ENCODE measurements around the gene ENTR1. TPM values are rescaled to one million over a fixed set of nuclear protein-coding genes. Genes with fewer than 3 reads are reported as not detected.

Gene ENTR1
- total and polyA plus RNA-seq, 2 of the 13 experiments (the other 11 are each of a cell fraction or from before 2014, with no cell fraction given): 70.1 to 76.4 TPM

GRCh38 chr9:136411378-136411777, 964 bp upstream of the ENTR1 start:
- intact Hi-C loops (cut with micrococcal nuclease; ENCODE audit: unreplicated experiment) (no loop called here), in situ Hi-C loops (cut with HindIII; ENCODE audit: extremely low pct_ligation_motif_present, low pct_unique_long_range_greater_than_20kb) (no loop called here)
- Histone ChIP-seq H3K4me2 (ENCODE audit: low read depth, low read length) (peak overlapping the region; percentile 91), H3K9ac (ENCODE audit: insufficient read depth, low read depth, low read length) (peak overlapping the region; percentile 89), H3K36me3 (replicated peaks in 1 of 2; ENCODE audit: control insufficient read depth in 1 of 2, insufficient read depth in 2 of 2, low read length in 2 of 2) (peaks cover 25 to 49% of the 10 kb centered on the region in 2 experiments), H2AFZ (ENCODE audit: low read length) (no peak overlapping the region), H3K79me2 (ENCODE audit: insufficient read depth, low read length) (peaks cover 49% of the 10 kb centered on the region), H4K20me1 (ENCODE audit: insufficient read depth, low read length) (peaks cover 8% of the 10 kb centered on the region), H3K4me3 (replicated peaks in 1 of 3; ENCODE audit: insufficient read depth in 1 of 3, low read depth in 2 of 3, low read length in 3 of 3) (peak overlapping the region; percentile 69 to 99 (median 89)), H3K27ac (ENCODE audit: extremely low read length, insufficient read depth, low read length) (peak overlapping the region; percentile 65), H3K4me1 (ENCODE audit: insufficient read depth, low read length) (peaks cover 36% of the 10 kb centered on the region), H3K9me3 (ENCODE audit: low read length) (no peaks in the 10 kb centered on the region), H3K27me3 (ENCODE audit: control insufficient read depth in 1 of 2, insufficient read depth in 2 of 2, low read length in 2 of 2) (no peaks in the 10 kb centered on the region; a peak in 1 of 5 replicates)
- ATAC-seq: no peak
- TF ChIP-seq TIGD3 (CRISPR knock-in tag; IDR thresholded peaks at IDR 0.05; ENCODE audit: borderline replicate concordance) (no peak), ZNF33A (CRISPR knock-in tag; IDR thresholded peaks at IDR 0.05; ENCODE audit: borderline replicate concordance) (no peak), SCMH1 (CRISPR knock-in tag; IDR thresholded peaks at IDR 0.05; ENCODE audit: borderline replicate concordance) (no peak), ZSCAN21 (CRISPR knock-in tag; IDR thresholded peaks at IDR 0.05; ENCODE audit: borderline replicate concordance) (no peak), ZNF570 (CRISPR knock-in tag; IDR thresholded peaks at IDR 0.05; ENCODE audit: borderline replicate concordance) (no peak), JDP2 (CRISPR knock-in tag; IDR thresholded peaks at IDR 0.05; ENCODE audit: borderline replicate concordance) (no peak), ZNF510 (CRISPR knock-in tag; IDR thresholded peaks at IDR 0.05; ENCODE audit: low read depth) (no peak), ZNF746 (CRISPR knock-in tag; IDR thresholded peaks at IDR 0.05) (no peak)
- CTCF ChIA-PET (ENCODE audit: low intra/inter-chr PET ratio, low total read pairs): no interaction called here
- POLR2A ChIA-PET: interaction anchor here (1.5 kb wide), 1 partner anchor 11 kb away, joined by 3 read pairs; the partner anchor contains the start of gene SNAPC4
- DNase-seq (ENCODE audit: low spot score): no peak
- WGBS (ENCODE audit: low lambda C conversion rate): 42% methylated on average over 4 of the region's 4 CpGs
- TSS peak; percentile 71 for BruUV-seq (replicated peaks)
- no peak for FAIRE-seq

Measured in HepG2 (cell line).